GM10248 (cell line): Measurements from ENCODE around the gene VWA5B2.

ENCODE experiments used
- CTCF ChIA-PET: fragments of 300-600 bp; sonication (Branson Sonifier 250); formaldehyde crosslinking; extraction: SDS; loops from one replicate; lab custom pipeline; 2021; ENCODE audit warnings: antibody characterized with exemption; lab: Yijun Ruan, JAX
- POLR2A ChIA-PET: fragments of 350-650 bp; sonication (Branson Sonifier 250); formaldehyde crosslinking; extraction: SDS; loops from one replicate; lab custom pipeline; 2020; ENCODE audit warnings: antibody characterized with exemption; lab: Yijun Ruan, JAX
- DNase-seq: peaks from one replicate; pipeline ENCODE4 v3.0.0; 2012; ENCODE audit errors: extremely low spot score
- TF ChIP-seq, protein P1 (sequence below): IDR thresholded peaks from 2 replicates; pipeline ENCODE4 v1.5.1; 2012; ENCODE audit warnings: mild to moderate bottlenecking, low read depth; ENCODE audit errors: extremely low read depth, missing control alignments, control extremely low read depth

The VWA5B2 gene

GRCh38 chr3:184234224-184234623 lies 4.8 kb downstream of the VWA5B2 start:
- ChIA-PET CTCF (interaction anchor here (1.1 kb wide), 1 partner anchor 16 kb away, joined by 3 read pairs; the partner anchor contains the start of gene EEF1AKMT4), POLR2A (interaction anchor here (0.6 kb wide), 1 partner anchor 37 kb away, joined by 3 read pairs; no protein-coding TSS in a partner anchor)
- DNase-seq = no peak
- TF ChIP-seq, protein P1, sequence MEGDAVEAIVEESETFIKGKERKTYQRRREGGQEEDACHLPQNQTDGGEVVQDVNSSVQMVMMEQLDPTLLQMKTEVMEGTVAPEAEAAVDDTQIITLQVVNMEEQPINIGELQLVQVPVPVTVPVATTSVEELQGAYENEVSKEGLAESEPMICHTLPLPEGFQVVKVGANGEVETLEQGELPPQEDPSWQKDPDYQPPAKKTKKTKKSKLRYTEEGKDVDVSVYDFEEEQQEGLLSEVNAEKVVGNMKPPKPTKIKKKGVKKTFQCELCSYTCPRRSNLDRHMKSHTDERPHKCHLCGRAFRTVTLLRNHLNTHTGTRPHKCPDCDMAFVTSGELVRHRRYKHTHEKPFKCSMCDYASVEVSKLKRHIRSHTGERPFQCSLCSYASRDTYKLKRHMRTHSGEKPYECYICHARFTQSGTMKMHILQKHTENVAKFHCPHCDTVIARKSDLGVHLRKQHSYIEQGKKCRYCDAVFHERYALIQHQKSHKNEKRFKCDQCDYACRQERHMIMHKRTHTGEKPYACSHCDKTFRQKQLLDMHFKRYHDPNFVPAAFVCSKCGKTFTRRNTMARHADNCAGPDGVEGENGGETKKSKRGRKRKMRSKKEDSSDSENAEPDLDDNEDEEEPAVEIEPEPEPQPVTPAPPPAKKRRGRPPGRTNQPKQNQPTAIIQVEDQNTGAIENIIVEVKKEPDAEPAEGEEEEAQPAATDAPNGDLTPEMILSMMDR = no peak

DNA sequence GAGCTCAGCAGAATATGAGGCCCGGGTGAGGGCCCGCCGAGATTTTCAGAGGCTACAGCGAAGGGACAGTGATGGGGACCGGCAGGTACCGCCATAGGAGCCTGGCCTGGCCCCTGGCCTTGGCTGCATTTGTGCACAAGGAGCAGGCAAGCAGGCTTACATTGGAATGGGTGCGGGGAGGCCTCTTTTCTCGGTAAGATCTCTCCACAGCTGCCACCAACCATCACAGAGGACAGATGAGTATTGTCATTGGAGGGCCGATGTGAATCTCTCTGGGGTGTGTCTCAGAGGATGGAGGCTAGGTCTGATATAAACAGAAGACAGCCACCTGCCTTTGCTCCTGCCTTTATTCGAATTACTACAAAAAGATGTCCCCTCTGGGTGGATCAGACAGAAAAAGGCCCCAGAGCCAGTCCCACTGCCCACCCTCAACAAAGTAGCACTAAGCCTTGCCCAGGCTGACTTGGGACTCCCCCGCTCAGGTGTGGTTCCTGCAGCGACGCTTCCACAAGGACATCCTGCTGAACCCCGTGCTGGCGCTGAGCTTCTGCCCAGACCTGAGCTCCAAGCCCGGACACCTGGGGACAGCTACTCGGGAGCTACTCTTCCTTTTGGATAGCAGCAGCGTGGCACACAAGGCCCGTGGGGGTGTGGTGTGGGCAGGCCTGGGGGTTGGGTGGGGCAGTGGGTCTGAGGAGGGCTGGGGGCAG lies 5.4 kb downstream of the VWA5B2 start:
- POLR2A ChIA-PET = no interaction called here
- TF ChIP-seq, protein P1 = no peak
- no peak for DNase-seq
- CTCF ChIA-PET = interaction anchor here (1.1 kb wide), 1 partner anchor 15 kb away, joined by 3 read pairs; the partner anchor contains the start of gene EEF1AKMT4

GRCh38 chr3:184235381-184236032 lies 6.1 kb downstream of the VWA5B2 start:
- ChIA-PET POLR2A (no interaction called here), CTCF (interaction anchor here (1.0 to 7.8 kb wide), 2 partner anchors 7 to 11 kb away, joined by 4 to 98 read pairs; partner anchors contain the start of gene VWA5B2)
- TF ChIP-seq, protein P1 = no peak
- DNase-seq = no peak

- no peak for DNase-seq
- ChIA-PET CTCF (interaction anchor here (1.0 to 7.8 kb wide), 2 partner anchors 8 to 10 kb away, joined by 4 to 98 read pairs; partner anchors contain the start of gene VWA5B2), POLR2A (no interaction called here)
- TF ChIP-seq, protein P1 = no peak
Observed at GRCh38 chr3:184236033-184236410, 6.6 kb downstream of the VWA5B2 start.

DNA sequence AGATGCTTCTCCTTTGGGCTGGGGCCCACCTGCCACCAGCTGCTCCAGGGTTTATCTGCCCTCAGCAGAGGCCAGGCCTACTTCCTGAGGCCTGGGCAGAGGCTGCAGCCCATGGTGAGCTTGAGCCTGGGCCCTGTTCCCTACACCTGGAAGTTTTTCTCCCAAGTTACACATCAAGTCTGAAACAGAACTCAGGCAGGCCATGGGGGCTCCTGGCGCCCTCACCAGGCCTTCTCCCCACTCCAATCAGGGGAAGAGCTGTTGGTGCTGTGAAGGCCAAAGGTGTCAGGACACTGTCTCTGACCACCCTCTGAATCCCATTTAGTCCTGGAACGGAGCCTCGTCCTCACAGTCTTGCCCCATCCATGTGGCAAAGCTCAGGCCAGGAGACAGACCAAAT lies 7.3 kb downstream of the VWA5B2 start:
- POLR2A ChIA-PET = no interaction called here

DNA sequence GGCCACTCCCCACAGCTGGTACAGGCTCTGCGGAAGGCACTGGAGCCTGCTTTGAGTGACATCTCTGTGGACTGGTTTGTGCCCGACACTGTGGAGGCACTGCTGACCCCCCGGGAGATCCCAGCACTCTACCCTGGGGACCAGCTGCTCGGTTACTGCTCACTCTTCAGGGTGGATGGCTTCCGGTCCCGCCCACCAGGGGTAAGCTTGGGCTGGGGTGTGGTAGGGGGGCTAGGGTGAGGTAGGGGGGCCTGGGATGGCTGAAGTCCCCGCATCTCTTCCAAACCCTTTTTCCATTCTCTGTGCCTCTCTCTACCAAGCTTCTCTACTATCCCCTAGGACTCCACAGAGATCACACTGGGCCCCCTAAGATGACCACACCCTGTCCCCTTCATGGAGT lies 7.8 kb downstream of the VWA5B2 start:
- POLR2A ChIA-PET = no interaction called here
- DNase-seq = no peak
- CTCF ChIA-PET = interaction anchor here (1.0 to 7.8 kb wide), 3 partner anchors 9 to 14 kb away, joined by 3 to 98 read pairs (median 3); partner anchors contain the start of genes EEF1AKMT4 and VWA5B2
- TF ChIP-seq, protein P1 = no peak

More for the DNA sequence above, 7.3 kb downstream of the VWA5B2 start:
- CTCF ChIA-PET = interaction anchor here (1.0 to 7.8 kb wide), 4 partner anchors 9 to 14 kb away, joined by 3 to 98 read pairs (median 4); partner anchors contain the start of genes EEF1AKMT4 and VWA5B2
- TF ChIP-seq, protein P1 = no peak
- DNase-seq = no peak
